Measurements from ENCODE around the gene CTDP1.

- no peak for TF ChIP-seq CTCF (IDR thresholded peaks at IDR 0.05)
- no peak for TF ChIP-seq POLR2A (IDR thresholded peaks at IDR 0.05)
Measured at GRCh38 chr18:79706006-79706405, 26.4 kb downstream of the CTDP1 start.

Data from body of pancreas (tissue), 4 donors.